CD8-positive, alpha-beta memory T cell (primary cell): Measurements from ENCODE around the gene ZDHHC4. TPM values are rescaled to one million over a fixed set of nuclear protein-coding genes. Genes with fewer than 3 reads are reported as not detected.

Experiments used
- CTCF ChIA-PET: fragments of 350-600 bp; sonication (Branson Sonifier 250); formaldehyde crosslinking; loops from one replicate; lab custom pipeline; 2021; ENCODE audit warnings: antibody characterized with exemption; lab: Charles Lee
- POLR2A ChIA-PET: fragments of 350-600 bp; sonication (Branson Sonifier 250); formaldehyde crosslinking; loops from one replicate; lab custom pipeline; 2021; ENCODE audit warnings: antibody characterized with exemption; lab: Charles Lee
- DNase-seq, 5 donors: peaks; one replicate each; pipeline versions ENCODE4 v3.0.0 to v3.0.0-alpha.2; 2020 to 2022; ENCODE audit warnings: mixed read lengths in 1 of 5
- H3K27ac ChIP-seq: one replicate; pipeline ENCODE4 v1.7.0; 2013; ENCODE audit warnings: low read depth, mild to moderate bottlenecking, low read length, moderate library complexity
- H3K27me3 ChIP-seq: 2 replicates; pipeline ENCODE4 v1.7.0; 2013; ENCODE audit warnings: low read length, mild to moderate bottlenecking; ENCODE audit not compliant: insufficient read depth, poor library complexity, severe bottlenecking
- H3K36me3 ChIP-seq: 2 replicates; pipeline ENCODE4 v1.7.0; 2013; ENCODE audit warnings: mild to moderate bottlenecking, low read length, moderate library complexity; ENCODE audit not compliant: insufficient read depth
- H3K4me1 ChIP-seq: 2 replicates; pipeline ENCODE4 v1.7.0; 2013; ENCODE audit warnings: mild to moderate bottlenecking, low read length, moderate library complexity; ENCODE audit not compliant: insufficient read depth
- H3K4me3 ChIP-seq: 2 replicates; pipeline ENCODE4 v1.7.0; 2013; ENCODE audit warnings: mild to moderate bottlenecking, low read length
- H3K9me3 ChIP-seq: 2 replicates; pipeline ENCODE4 v1.7.0; 2013; ENCODE audit warnings: mild to moderate bottlenecking, low read length
- H3K27ac Mint-ChIP-seq, 8 donors: one replicate each; pipeline ENCODE4 v1.8.0; 2020 to 2021; ENCODE audit warnings: mixed read lengths in 8 of 8, mild to moderate bottlenecking in 6 of 8, inconsistent platforms in 3 of 8, moderate library complexity in 3 of 8
- H3K27me3 Mint-ChIP-seq, 2 donors: one replicate each; pipeline ENCODE4 v1.8.0; 2020 to 2021; ENCODE audit warnings: mixed read lengths in 2 of 2, mild to moderate bottlenecking in 1 of 2, moderate library complexity in 1 of 2
- H3K36me3 Mint-ChIP-seq, 3 donors: one replicate each; pipeline ENCODE4 v1.8.0; 2020 to 2021; ENCODE audit warnings: mixed read lengths in 3 of 3, inconsistent platforms in 1 of 3, mild to moderate bottlenecking in 1 of 3
- H3K4me1 Mint-ChIP-seq, 3 donors: one replicate each; pipeline ENCODE4 v1.8.0; 2020 to 2021; ENCODE audit warnings: mixed read lengths in 3 of 3, inconsistent platforms in 1 of 3, mild to moderate bottlenecking in 1 of 3
- H3K4me3 Mint-ChIP-seq, 7 donors: one replicate each; pipeline ENCODE4 v1.8.0; 2020 to 2021; ENCODE audit warnings: mixed read lengths in 7 of 7, mild to moderate bottlenecking in 6 of 7, moderate library complexity in 4 of 7, inconsistent platforms in 2 of 7
- H3K9me3 Mint-ChIP-seq, 5 donors: one replicate each; pipeline ENCODE4 v1.8.0; 2020 to 2022; ENCODE audit warnings: mixed read lengths in 5 of 5, mild to moderate bottlenecking in 3 of 5, moderate library complexity in 2 of 5, inconsistent platforms in 1 of 5
- polyA plus RNA-seq: library from polyadenylated mRNA; unstranded; fragments of 300-500 nt; fragmentation: Illumina TruSeq; gene quantifications from one replicate; pipeline ENCODE4 v1.2.3, GENCODE V29; 2021
- total RNA-seq, 2 experiments: library from RNA; stranded (reverse); gene quantifications; one replicate each; pipeline ENCODE4 v1.2.3, GENCODE V29; 2021

Gene ZDHHC4
- total RNA-seq, result 10 to 100 TPM; 31.6 to 34.9 TPM
- polyA plus RNA-seq, result 57.6 TPM

GRCh38 chr7:6577369-6578113, at the start of gene ZDHHC4:
TSS of gene ZDHHC4 (plus strand) at chr7:6577454. CDS start at chr7:6580562, 3,108 bp downstream.
- Histone ChIP-seq H3K36me3 (peaks cover 5% of the 10 kb centered on the region), H3K9me3 (no peaks in the 10 kb centered on the region), H3K27me3 (no peaks in the 10 kb centered on the region), H3K27ac (peak within 1 kb of the TSS; percentile 91), H3K4me1 (peaks cover 10% of the 10 kb centered on the region), H3K4me3 (peak within 1 kb of the TSS; percentile 77)
- DNase-seq, result peak; percentile 78 to 90 (median 85)
- peak within 1 kb of the TSS; percentile 89 to 98 (median 91) for H3K27ac Mint-ChIP-seq
- H3K36me3 Mint-ChIP-seq, result peaks cover 3 to 33% (median 7%) of the 10 kb centered on the region in 3 donors
- peak within 1 kb of the TSS; percentile 82 to 93 (median 87) for H3K4me3 Mint-ChIP-seq
- CTCF ChIA-PET, result interaction anchor here (0.9 to 1.8 kb wide), 3 partner anchors 13 to 56 kb away, joined by 3 to 10 read pairs (median 3); partner anchors contain the start of gene INTS15
- H3K27me3 Mint-ChIP-seq, result peaks cover 0 to 4% of the 10 kb centered on the region in 2 donors
- H3K4me1 Mint-ChIP-seq, result peaks cover 5 to 38% (median 6%) of the 10 kb centered on the region in 3 donors
- no peaks in the 10 kb centered on the region for H3K9me3 Mint-ChIP-seq
- POLR2A ChIA-PET, result interaction anchor here (0.8 to 2.2 kb wide), 2 partner anchors 13 to 54 kb away, joined by 3 to 13 read pairs; partner anchors contain the start of gene INTS15

GRCh38 chr7:6528401-6529130, 48.7 kb upstream of the ZDHHC4 start:
- CTCF ChIA-PET, result interaction anchor here (0.8 to 1.3 kb wide), 2 partner anchors 46 to 329 kb away, joined by 4 to 5 read pairs; no protein-coding TSS in a partner anchor
- Mint-ChIP-seq H3K4me3 (peak overlapping the region in 2 of 7 donors; percentile 12 to 28), H3K4me1 (peaks cover 7 to 17% (median 10%) of the 10 kb centered on the region in 3 donors), H3K27me3 (peaks cover 21 to 27% of the 10 kb centered on the region in 2 donors), H3K36me3 (no peaks in the 10 kb centered on the region), H3K27ac (peak overlapping the region in 1 of 8 donors; percentile 45), H3K9me3 (no peaks in the 10 kb centered on the region)
- POLR2A ChIA-PET, result no interaction called here
- Histone ChIP-seq H3K27ac (no peak overlapping the region), H3K36me3 (no peaks in the 10 kb centered on the region), H3K27me3 (peaks cover 10% of the 10 kb centered on the region), H3K9me3 (no peaks in the 10 kb centered on the region), H3K4me3 (no peak overlapping the region), H3K4me1 (peaks cover 10% of the 10 kb centered on the region)
- DNase-seq, result no peak

GRCh38 chr7:6529643-6530042, 47.6 kb upstream of the ZDHHC4 start:
- Mint-ChIP-seq H3K36me3 (no peaks in the 10 kb centered on the region), H3K9me3 (no peaks in the 10 kb centered on the region), H3K4me1 (peaks cover 13 to 23% (median 16%) of the 10 kb centered on the region in 3 donors), H3K4me3 (peak overlapping the region in 6 of 7 donors; percentile 48 to 86 (median 56)), H3K27ac (no peak overlapping the region), H3K27me3 (peaks cover 19 to 27% of the 10 kb centered on the region in 2 donors)
- CTCF ChIA-PET, result no interaction called here
- H3K36me3 ChIP-seq, result no peaks in the 10 kb centered on the region
- peaks cover 10% of the 10 kb centered on the region for H3K27me3 ChIP-seq
- H3K27ac ChIP-seq, result no peak overlapping the region
- no peaks in the 10 kb centered on the region for H3K9me3 ChIP-seq
- H3K4me1 ChIP-seq, result peaks cover 10% of the 10 kb centered on the region
- no peak overlapping the region for H3K4me3 ChIP-seq
- no peak for DNase-seq
- POLR2A ChIA-PET, result no interaction called here

GRCh38 chr7:6530626-6531491, 46.4 kb upstream of the ZDHHC4 start:
- no peaks in the 10 kb centered on the region for H3K9me3 Mint-ChIP-seq
- peak overlapping the region; percentile 73 to 89 (median 85) for H3K4me3 Mint-ChIP-seq
- no peaks in the 10 kb centered on the region for H3K36me3 Mint-ChIP-seq
- DNase-seq, result peak; percentile 46 to 74 (median 65)
- no peak overlapping the region for H3K27ac ChIP-seq
- H3K27me3 Mint-ChIP-seq, result peaks cover 21 to 35% of the 10 kb centered on the region in 2 donors
- H3K4me1 ChIP-seq, result peaks cover 10% of the 10 kb centered on the region
- H3K27me3 ChIP-seq, result peaks cover 10% of the 10 kb centered on the region
- H3K4me1 Mint-ChIP-seq, result peaks cover 13 to 26% (median 16%) of the 10 kb centered on the region in 3 donors
- POLR2A ChIA-PET, result interaction anchor here (0.7 kb wide), 1 partner anchor 43 kb away, joined by 3 read pairs; no protein-coding TSS in a partner anchor
- H3K27ac Mint-ChIP-seq, result peak overlapping the region in 2 of 8 donors; percentile 42 to 47
- CTCF ChIA-PET, result no interaction called here
- H3K9me3 ChIP-seq, result no peaks in the 10 kb centered on the region
- H3K36me3 ChIP-seq, result no peaks in the 10 kb centered on the region
- peak overlapping the region; percentile 61 for H3K4me3 ChIP-seq

- no peak overlapping the region for H3K27ac ChIP-seq
- ChIA-PET POLR2A (interaction anchor here (0.7 kb wide), 1 partner anchor 42 kb away, joined by 3 read pairs; no protein-coding TSS in a partner anchor), CTCF (no interaction called here)
- peaks cover 13 to 25% (median 16%) of the 10 kb centered on the region in 3 donors for H3K4me1 Mint-ChIP-seq
- no peaks in the 10 kb centered on the region for H3K9me3 Mint-ChIP-seq
- no peaks in the 10 kb centered on the region for H3K36me3 ChIP-seq
- H3K4me3 ChIP-seq, result no peak overlapping the region
- DNase-seq, result no peak
- H3K9me3 ChIP-seq, result no peaks in the 10 kb centered on the region
- peak overlapping the region; percentile 73 to 89 (median 85) for H3K4me3 Mint-ChIP-seq
- H3K27me3 ChIP-seq, result peaks cover 9% of the 10 kb centered on the region
- peaks cover 19 to 36% of the 10 kb centered on the region in 2 donors for H3K27me3 Mint-ChIP-seq
- peaks cover 9% of the 10 kb centered on the region for H3K4me1 ChIP-seq
- no peaks in the 10 kb centered on the region for H3K36me3 Mint-ChIP-seq
- H3K27ac Mint-ChIP-seq, result peak overlapping the region in 2 of 8 donors; percentile 17 to 47
Observed at GRCh38 chr7:6531492-6532279, 45.6 kb upstream of the ZDHHC4 start.

- H3K27ac Mint-ChIP-seq, result no peak overlapping the region
- ChIA-PET CTCF (interaction anchor here (1.2 kb wide), 1 partner anchor 26 kb away, joined by 3 read pairs; no protein-coding TSS in a partner anchor), POLR2A (no interaction called here)
- no peak for DNase-seq
- Histone ChIP-seq H3K27me3 (peaks cover 5% of the 10 kb centered on the region), H3K36me3 (no peaks in the 10 kb centered on the region), H3K4me3 (no peak overlapping the region), H3K27ac (no peak overlapping the region), H3K9me3 (no peaks in the 10 kb centered on the region), H3K4me1 (peaks cover 5% of the 10 kb centered on the region)
- peaks cover 19 to 29% of the 10 kb centered on the region in 2 donors for H3K27me3 Mint-ChIP-seq
- peak overlapping the region in 3 of 7 donors; percentile 13 to 66 (median 45) for H3K4me3 Mint-ChIP-seq
- no peaks in the 10 kb centered on the region for H3K9me3 Mint-ChIP-seq
- H3K36me3 Mint-ChIP-seq, result no peaks in the 10 kb centered on the region
- H3K4me1 Mint-ChIP-seq, result peaks cover 8 to 17% (median 10%) of the 10 kb centered on the region in 3 donors
Observed at GRCh38 chr7:6532516-6532915, 44.7 kb upstream of the ZDHHC4 start.
